GM23338 (cell line): ENCODE measurements around the gene UBR2. TPM values are rescaled to one million over a fixed set of nuclear protein-coding genes. Genes with fewer than 3 reads are reported as not detected.

Source experiments
- ATAC-seq: fragments of 200-7000 bp; cut with Tn5 transposase; 3 replicates; pipeline ENCODE4 v1.9.1; 2020
- DNase-seq: peaks from one replicate; pipeline ENCODE4 v3.0.0-alpha.2; 2015; ENCODE audit warnings: low spot score
- H2AFZ ChIP-seq: fragments of 200-600 bp; sonication (generic); 2 replicates; pipeline ENCODE4 v1.8.0; 2016; ENCODE audit warnings: antibody characterized with exemption, mild to moderate bottlenecking, moderate library complexity
- H3F3A ChIP-seq: fragments of 200-600 bp; sonication (generic); replicated peaks from 2 replicates; pipeline ENCODE4 v1.8.0; 2017; ENCODE audit warnings: antibody characterized with exemption, mixed run types, low read depth
- H3K27ac ChIP-seq: fragments of 200-600 bp; sonication (generic); 2 replicates; pipeline ENCODE4 v1.6.1; 2016; ENCODE audit warnings: low read depth
- H3K27me3 ChIP-seq: fragments of 200-600 bp; sonication (generic); 2 replicates; pipeline ENCODE4 v1.8.0; 2016; ENCODE audit warnings: mild to moderate bottlenecking, mixed run types, moderate library complexity; ENCODE audit not compliant: insufficient read depth
- H3K36me3 ChIP-seq: fragments of 200-600 bp; sonication (generic); 2 replicates; pipeline ENCODE4 v1.8.0; 2016; ENCODE audit warnings: mild to moderate bottlenecking; ENCODE audit not compliant: insufficient read depth
- H3K4me1 ChIP-seq: fragments of 200-600 bp; sonication (generic); 2 replicates; pipeline ENCODE4 v1.8.0; 2016; ENCODE audit warnings: mild to moderate bottlenecking, moderate library complexity; ENCODE audit not compliant: insufficient read depth
- H3K4me2 ChIP-seq: fragments of 200-600 bp; sonication (generic); 2 replicates; pipeline ENCODE4 v1.7.1; 2017; ENCODE audit warnings: mixed run types
- H3K4me3 ChIP-seq: fragments of 200-600 bp; sonication (generic); 2 replicates; pipeline ENCODE4 v1.6.1; 2016; ENCODE audit warnings: mixed run types
- H3K79me2 ChIP-seq: fragments of 200-600 bp; sonication (generic); replicated peaks from 2 replicates; pipeline ENCODE4 v1.8.0; 2017; ENCODE audit warnings: mild to moderate bottlenecking; ENCODE audit not compliant: insufficient read depth
- H3K9me2 ChIP-seq: fragments of 200-600 bp; sonication (generic); 2 replicates; pipeline ENCODE4 v1.8.0; 2017; ENCODE audit not compliant: insufficient read depth
- H4K20me1 ChIP-seq: fragments of 200-600 bp; sonication (generic); replicated peaks from 2 replicates; pipeline ENCODE4 v1.8.0; 2017; ENCODE audit warnings: mild to moderate bottlenecking; ENCODE audit not compliant: insufficient read depth
- H3K27ac Mint-ChIP-seq: 2 replicates; pipeline ENCODE4 v1.8.0; 2020; ENCODE audit warnings: inconsistent platforms, mild to moderate bottlenecking, moderate library complexity, mixed read lengths
- H3K27me3 Mint-ChIP-seq: 3 replicates; pipeline ENCODE4 v1.8.0; 2022; ENCODE audit warnings: low read depth, mild to moderate bottlenecking, moderate library complexity, mixed read lengths, inconsistent platforms; ENCODE audit not compliant: insufficient read depth, poor library complexity
- H3K36me3 Mint-ChIP-seq: 3 replicates; pipeline ENCODE4 v1.8.0; 2021; ENCODE audit warnings: low read depth, mild to moderate bottlenecking, inconsistent platforms, moderate library complexity, mixed read lengths
- H3K4me1 Mint-ChIP-seq: 3 replicates; pipeline ENCODE4 v1.8.0; 2020; ENCODE audit warnings: mild to moderate bottlenecking, inconsistent platforms, mixed read lengths
- H3K4me3 Mint-ChIP-seq: 3 replicates; pipeline ENCODE4 v1.8.0; 2021; ENCODE audit warnings: moderate library complexity, mild to moderate bottlenecking, inconsistent platforms, mixed read lengths
- H3K9me3 Mint-ChIP-seq: 3 replicates; pipeline ENCODE4 v1.8.0; 2020; ENCODE audit warnings: moderate library complexity, mild to moderate bottlenecking, inconsistent platforms, mixed read lengths
- CREB1 ChIP-seq: fragments of 250-450 bp; sonication (Bioruptor Pico); IDR thresholded peaks from 2 replicates; pipeline ENCODE4 v1.5.0; 2020; ENCODE audit warnings: low read depth, mild to moderate bottlenecking, moderate library complexity
- JUNB ChIP-seq: IDR thresholded peaks from one replicate; pipeline ENCODE4 v1.6.1; 2016; ENCODE audit warnings: antibody characterized with exemption; ENCODE audit not compliant: unreplicated experiment
- NANOG ChIP-seq: IDR thresholded peaks from 2 replicates; pipeline ENCODE4 v1.6.1; 2016; ENCODE audit warnings: antibody characterized with exemption, borderline replicate concordance
- POLR2AphosphoS5 ChIP-seq: IDR thresholded peaks from 2 replicates; pipeline ENCODE4 v1.6.1; 2016; ENCODE audit warnings: antibody characterized with exemption, low read depth
- REST ChIP-seq: IDR thresholded peaks from one replicate; pipeline ENCODE4 v1.6.1; 2018; ENCODE audit warnings: antibody characterized with exemption; ENCODE audit not compliant: unreplicated experiment
- STAT1 ChIP-seq: IDR thresholded peaks from one replicate; pipeline ENCODE4 v1.6.1; 2016; ENCODE audit warnings: antibody characterized with exemption; ENCODE audit not compliant: unreplicated experiment
- ZNF114 ChIP-seq: fragments of 250-450 bp; sonication (Bioruptor Pico); IDR thresholded peaks from 2 replicates; pipeline ENCODE4 v1.5.0; 2020; ENCODE audit warnings: mild to moderate bottlenecking, moderate library complexity
- ZNF331 ChIP-seq: fragments of 250-450 bp; sonication (Bioruptor Pico); IDR thresholded peaks from 2 replicates; pipeline ENCODE4 v1.5.0; 2020; ENCODE audit warnings: low read depth, mild to moderate bottlenecking, moderate library complexity
- polyA plus RNA-seq: library from polyadenylated mRNA; unstranded; fragments of >200 nt; fragmentation: Nextera tagmentation; extraction: Ambion mirVana; gene quantifications from 2 replicates; pipeline ENCODE4 v1.2.1, GENCODE V29; 2016
- total RNA-seq: library from RNA; depleted of rRNA; stranded (reverse); fragments of >200 nt; shearing (Covaris generic); gene quantifications from 2 replicates; pipeline ENCODE4 v1.2.3, GENCODE V29; 2014
- TF ChIP-seq, protein P1 (sequence below): IDR thresholded peaks from 2 replicates; pipeline ENCODE4 v1.6.1; 2016; ENCODE audit warnings: antibody characterized with exemption
- TF ChIP-seq, protein P2 (sequence below), 2 experiments: fragments of 200-600 bp in 1 of 2; sonication (generic) in 1 of 2; conservative IDR thresholded peaks; 2 replicates each; pipeline versions ENCODE4 v1.5.1 to v1.6.1; 2016 to 2017; ENCODE audit warnings: antibody characterized with exemption in 2 of 2, low read depth in 2 of 2, mild to moderate bottlenecking in 2 of 2, moderate library complexity in 1 of 2
- TF ChIP-seq, protein P3 (sequence below): fragments of 250-450 bp; sonication (Bioruptor Pico); IDR thresholded peaks from 2 replicates; pipeline ENCODE4 v1.5.0; 2020; ENCODE audit warnings: mild to moderate bottlenecking, moderate library complexity

The UBR2 gene
- total and polyA plus RNA-seq, 2 experiments from 2014 or later = 6.7 to 21.2 TPM

- Mint-ChIP-seq H3K27ac (no peak overlapping the region), H3K9me3 (no peaks in the 10 kb centered on the region), H3K4me3 (no peak overlapping the region), H3K36me3 (peaks cover 11% of the 10 kb centered on the region; the same call in 2 of the 3 replicates), H3K27me3 (peaks cover 4% of the 10 kb centered on the region), H3K4me1 (no peaks in the 10 kb centered on the region)
- H3K4me2 ChIP-seq = no peak overlapping the region
- ATAC-seq (no peak), DNase-seq (no peak)
- no peaks in the 10 kb centered on the region; the same call in none of the 2 replicates for H4K20me1 ChIP-seq
- TF ChIP-seq, protein P1, sequence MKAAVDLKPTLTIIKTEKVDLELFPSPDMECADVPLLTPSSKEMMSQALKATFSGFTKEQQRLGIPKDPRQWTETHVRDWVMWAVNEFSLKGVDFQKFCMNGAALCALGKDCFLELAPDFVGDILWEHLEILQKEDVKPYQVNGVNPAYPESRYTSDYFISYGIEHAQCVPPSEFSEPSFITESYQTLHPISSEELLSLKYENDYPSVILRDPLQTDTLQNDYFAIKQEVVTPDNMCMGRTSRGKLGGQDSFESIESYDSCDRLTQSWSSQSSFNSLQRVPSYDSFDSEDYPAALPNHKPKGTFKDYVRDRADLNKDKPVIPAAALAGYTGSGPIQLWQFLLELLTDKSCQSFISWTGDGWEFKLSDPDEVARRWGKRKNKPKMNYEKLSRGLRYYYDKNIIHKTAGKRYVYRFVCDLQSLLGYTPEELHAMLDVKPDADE = no peak
- TF ChIP-seq ZNF331 (no peak), ZNF114 (no peak), CREB1 (CRISPR knock-in tag) (no peak), NANOG (no peak), POLR2AphosphoS5 (no peak), JUNB (no peak), REST (no peak), STAT1 (no peak)
- TF ChIP-seq, protein P2, sequence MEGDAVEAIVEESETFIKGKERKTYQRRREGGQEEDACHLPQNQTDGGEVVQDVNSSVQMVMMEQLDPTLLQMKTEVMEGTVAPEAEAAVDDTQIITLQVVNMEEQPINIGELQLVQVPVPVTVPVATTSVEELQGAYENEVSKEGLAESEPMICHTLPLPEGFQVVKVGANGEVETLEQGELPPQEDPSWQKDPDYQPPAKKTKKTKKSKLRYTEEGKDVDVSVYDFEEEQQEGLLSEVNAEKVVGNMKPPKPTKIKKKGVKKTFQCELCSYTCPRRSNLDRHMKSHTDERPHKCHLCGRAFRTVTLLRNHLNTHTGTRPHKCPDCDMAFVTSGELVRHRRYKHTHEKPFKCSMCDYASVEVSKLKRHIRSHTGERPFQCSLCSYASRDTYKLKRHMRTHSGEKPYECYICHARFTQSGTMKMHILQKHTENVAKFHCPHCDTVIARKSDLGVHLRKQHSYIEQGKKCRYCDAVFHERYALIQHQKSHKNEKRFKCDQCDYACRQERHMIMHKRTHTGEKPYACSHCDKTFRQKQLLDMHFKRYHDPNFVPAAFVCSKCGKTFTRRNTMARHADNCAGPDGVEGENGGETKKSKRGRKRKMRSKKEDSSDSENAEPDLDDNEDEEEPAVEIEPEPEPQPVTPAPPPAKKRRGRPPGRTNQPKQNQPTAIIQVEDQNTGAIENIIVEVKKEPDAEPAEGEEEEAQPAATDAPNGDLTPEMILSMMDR (conservative IDR thresholded peaks at IDR 0.05; ENCODE audit: low read depth in 2 of 2) = no peak
- TF ChIP-seq, protein P3, sequence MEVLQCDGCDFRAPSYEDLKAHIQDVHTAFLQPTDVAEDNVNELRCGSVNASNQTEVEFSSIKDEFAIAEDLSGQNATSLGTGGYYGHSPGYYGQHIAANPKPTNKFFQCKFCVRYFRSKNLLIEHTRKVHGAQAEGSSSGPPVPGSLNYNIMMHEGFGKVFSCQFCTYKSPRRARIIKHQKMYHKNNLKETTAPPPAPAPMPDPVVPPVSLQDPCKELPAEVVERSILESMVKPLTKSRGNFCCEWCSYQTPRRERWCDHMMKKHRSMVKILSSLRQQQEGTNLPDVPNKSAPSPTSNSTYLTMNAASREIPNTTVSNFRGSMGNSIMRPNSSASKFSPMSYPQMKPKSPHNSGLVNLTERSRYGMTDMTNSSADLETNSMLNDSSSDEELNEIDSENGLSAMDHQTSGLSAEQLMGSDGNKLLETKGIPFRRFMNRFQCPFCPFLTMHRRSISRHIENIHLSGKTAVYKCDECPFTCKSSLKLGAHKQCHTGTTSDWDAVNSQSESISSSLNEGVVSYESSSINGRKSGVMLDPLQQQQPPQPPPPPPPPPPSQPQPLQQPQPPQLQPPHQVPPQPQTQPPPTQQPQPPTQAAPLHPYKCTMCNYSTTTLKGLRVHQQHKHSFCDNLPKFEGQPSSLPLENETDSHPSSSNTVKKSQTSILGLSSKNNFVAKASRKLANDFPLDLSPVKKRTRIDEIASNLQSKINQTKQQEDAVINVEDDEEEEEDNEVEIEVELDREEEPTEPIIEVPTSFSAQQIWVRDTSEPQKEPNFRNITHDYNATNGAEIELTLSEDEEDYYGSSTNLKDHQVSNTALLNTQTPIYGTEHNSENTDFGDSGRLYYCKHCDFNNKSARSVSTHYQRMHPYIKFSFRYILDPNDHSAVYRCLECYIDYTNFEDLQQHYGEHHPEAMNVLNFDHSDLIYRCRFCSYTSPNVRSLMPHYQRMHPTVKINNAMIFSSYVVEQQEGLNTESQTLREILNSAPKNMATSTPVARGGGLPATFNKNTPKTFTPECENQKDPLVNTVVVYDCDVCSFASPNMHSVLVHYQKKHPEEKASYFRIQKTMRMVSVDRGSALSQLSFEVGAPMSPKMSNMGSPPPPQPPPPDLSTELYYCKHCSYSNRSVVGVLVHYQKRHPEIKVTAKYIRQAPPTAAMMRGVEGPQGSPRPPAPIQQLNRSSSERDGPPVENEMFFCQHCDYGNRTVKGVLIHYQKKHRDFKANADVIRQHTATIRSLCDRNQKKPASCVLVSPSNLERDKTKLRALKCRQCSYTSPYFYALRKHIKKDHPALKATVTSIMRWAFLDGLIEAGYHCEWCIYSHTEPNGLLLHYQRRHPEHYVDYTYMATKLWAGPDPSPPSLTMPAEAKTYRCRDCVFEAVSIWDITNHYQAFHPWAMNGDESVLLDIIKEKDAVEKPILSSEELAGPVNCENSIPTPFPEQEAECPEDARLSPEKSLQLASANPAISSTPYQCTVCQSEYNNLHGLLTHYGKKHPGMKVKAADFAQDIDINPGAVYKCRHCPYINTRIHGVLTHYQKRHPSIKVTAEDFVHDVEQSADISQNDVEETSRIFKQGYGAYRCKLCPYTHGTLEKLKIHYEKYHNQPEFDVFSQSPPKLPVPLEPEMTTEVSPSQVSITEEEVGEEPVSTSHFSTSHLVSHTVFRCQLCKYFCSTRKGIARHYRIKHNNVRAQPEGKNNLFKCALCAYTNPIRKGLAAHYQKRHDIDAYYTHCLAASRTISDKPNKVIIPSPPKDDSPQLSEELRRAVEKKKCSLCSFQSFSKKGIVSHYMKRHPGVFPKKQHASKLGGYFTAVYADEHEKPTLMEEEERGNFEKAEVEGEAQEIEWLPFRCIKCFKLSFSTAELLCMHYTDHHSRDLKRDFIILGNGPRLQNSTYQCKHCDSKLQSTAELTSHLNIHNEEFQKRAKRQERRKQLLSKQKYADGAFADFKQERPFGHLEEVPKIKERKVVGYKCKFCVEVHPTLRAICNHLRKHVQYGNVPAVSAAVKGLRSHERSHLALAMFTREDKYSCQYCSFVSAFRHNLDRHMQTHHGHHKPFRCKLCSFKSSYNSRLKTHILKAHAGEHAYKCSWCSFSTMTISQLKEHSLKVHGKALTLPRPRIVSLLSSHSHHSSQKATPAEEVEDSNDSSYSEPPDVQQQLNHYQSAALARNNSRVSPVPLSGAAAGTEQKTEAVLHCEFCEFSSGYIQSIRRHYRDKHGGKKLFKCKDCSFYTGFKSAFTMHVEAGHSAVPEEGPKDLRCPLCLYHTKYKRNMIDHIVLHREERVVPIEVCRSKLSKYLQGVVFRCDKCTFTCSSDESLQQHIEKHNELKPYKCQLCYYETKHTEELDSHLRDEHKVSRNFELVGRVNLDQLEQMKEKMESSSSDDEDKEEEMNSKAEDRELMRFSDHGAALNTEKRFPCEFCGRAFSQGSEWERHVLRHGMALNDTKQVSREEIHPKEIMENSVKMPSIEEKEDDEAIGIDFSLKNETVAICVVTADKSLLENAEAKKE (CRISPR knock-in tag) = no peak
- peaks cover 8% of the 10 kb centered on the region; the same call in 1 of the 2 replicates for H3K79me2 ChIP-seq
- H3K4me1 ChIP-seq = no peaks in the 10 kb centered on the region
- no peak overlapping the region for H3K27ac ChIP-seq
- H3K27me3 ChIP-seq = no peaks in the 10 kb centered on the region
- H3K4me3 ChIP-seq = no peak overlapping the region
- H3K9me2 ChIP-seq = no peaks in the 10 kb centered on the region
- H2AFZ ChIP-seq = no peak overlapping the region
- H3K36me3 ChIP-seq = no peaks in the 10 kb centered on the region
- no peaks in the 10 kb centered on the region for H3F3A ChIP-seq
These were observed 34.5 kb downstream of the UBR2 start for GRCh38 chr6:42598300-42598699.
